Measurements from ENCODE around the gene GRN.
"Not testable (repeated sequence)": the region's sequence is repeated elsewhere in the genome, so short reads cannot be mapped to it uniquely, and the experiment has no call there.

GRN gene

GRCh38 chr17:44322236-44322895 is 22.7 kb upstream of the GRN start:
- no peak for DNase-seq

DNA sequence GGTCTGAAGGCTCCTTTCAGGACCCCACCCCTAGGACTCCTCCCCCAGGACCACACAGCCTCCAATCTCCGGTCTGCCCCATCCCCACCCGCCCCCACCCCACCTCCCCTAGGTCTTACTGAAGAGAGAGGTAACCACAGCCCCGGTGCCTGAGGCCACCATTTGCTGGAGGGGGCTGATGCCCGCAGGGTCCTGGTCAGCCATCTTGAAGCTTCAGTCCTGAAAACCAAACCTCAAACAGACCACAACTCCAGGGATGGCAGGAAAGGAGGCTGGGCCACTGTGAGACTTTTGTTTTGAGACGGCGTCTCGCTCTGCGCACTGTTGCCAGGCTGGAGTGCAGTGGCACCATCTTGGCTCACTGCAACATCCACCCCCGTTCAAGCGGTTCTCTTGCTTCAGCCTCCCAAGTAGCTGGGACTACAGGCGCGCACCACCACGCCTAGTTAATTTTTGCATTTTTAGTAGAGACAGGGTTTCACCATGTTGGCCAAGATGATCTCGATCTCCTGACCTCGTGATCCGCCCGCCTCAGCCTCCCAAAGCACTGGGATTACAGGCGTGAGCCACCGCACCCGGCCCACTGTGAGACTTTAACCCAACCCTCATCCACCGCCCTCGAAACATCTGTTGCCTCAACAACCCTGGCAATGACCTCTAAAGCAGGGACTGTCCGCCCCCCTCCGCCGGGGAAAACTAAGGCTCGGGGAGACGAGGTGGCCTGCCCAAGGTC is 21.6 kb upstream of the GRN start:
- no peak for DNase-seq

GRCh38 chr17:44324092-44324570 is 21.0 kb upstream of the GRN start:
- no peak for DNase-seq

DNA sequence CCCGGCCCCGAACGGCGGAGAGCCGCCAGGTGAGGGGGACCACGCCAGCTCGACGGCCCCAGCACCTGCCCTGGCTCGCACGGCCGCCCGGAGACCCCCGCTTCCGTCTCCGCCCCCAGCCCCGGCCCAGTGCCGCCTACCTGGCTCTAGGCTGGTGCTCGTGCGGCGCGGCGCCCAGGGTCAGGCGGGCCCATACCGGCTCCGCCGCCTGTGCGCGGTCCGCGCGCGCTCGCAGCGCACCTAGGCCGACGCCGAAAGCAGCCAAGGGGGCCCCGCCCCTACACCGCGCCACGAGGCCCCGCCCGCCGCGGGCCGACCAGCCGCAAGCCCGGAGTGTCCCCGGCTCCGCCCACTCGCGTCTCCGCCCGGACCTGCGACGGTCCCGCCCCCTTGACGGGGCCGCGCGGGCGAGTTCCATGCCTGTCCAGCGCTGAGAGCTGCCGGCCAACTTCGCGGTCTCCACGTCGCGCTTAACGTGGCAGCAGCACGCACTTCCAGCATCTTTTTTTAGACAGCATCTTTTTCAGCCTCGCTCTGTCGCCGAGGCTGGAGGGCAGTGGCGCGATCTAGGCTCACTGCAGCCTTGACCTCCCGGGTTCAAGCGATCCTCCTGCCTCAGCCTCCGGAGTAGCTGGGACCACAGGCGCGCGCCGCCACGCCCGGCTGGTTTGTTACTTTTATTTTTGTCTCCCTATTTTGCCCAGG is 20.4 kb upstream of the GRN start, which contains the start of gene SLC25A39:
Gene SLC25A39 (minus strand): TSS at position 253 of the 705 bp plus-strand sequence. CDS start 1,261 bp downstream, outside the sequence.
- peak; percentile 62 for DNase-seq

DNA sequence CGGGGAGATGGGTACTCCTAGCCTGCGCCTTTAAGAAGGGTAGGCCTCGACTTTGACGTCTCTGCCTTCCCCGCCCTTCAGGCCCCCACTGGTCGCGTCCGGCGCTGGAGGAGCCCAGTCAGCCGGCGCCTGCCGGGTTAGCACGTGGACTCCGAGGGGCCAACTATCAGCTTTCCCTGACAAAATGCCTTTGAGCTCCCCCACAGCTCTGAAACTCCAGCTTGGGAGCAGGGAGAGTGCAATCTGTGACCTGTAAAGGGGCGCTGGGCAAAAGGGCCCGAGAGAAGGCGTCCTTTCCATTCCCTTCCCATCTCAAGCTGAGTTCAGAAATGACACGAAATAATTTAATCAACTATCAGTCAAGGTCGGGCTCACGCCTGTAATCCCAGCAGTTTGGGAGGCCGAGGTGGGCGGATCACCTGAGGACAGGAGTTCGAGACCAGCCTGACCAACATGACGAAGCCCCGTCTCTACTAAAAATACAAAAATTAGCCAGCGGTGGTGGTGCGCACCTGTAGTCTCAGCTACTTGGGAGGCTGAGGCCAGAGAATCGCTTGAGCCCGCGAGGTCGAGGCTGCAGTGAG is 18.1 kb upstream of the GRN start:
- DNase-seq: peak; percentile 88

DNA sequence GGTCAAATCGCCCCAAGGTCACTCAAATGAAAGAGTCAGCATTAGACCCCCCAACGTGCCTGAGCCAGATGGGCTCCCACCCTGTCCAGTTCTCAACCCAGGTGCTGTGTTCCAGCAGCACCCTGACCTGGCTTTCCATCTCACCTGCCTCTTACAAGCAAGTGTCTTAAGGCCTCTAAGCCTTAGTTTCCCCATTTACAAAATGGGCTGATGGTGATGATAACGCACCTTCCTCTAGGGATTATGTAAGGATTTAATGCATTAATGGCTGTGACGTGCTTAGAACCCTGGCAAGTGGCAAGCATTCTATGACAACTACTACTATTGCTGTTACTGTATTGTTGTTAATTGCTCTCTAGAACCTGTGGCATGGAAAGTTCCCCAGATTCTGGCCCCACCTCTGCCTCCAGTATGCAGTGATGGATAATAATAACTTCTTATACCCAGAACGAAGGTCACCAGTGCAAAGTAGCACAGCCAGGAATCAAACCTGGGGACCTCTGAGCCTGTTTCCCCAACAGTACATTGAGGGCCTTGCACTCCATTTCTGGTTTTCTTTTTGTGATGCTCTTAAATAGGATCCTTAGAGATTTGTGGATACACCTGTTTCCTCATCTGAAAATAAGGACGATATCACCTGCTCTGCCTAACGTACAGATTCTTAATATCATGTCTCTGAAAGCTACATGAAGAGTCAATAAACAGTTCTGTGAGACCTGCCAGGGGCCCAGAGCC is 17.2 kb upstream of the GRN start:
- DNase-seq: no peak

DNA sequence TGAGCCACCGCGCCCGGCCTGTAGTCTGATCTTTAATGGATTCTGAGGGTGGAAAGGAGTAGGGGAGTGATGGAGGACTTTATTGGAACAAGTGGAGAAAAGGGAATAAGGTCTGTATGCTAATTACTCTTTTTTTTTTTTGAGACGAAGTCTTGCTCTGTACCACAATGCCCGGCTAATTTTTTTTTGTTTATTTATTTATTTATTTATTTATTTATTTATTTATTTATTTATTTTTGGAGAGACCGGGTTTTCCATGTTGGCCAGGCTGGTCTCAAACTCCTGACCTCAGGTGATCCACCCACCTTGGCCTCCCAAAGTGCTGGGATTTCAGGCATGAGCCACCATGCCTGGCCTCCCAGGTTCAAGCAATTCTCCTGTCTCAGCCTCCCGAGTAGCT is 15.6 kb upstream of the GRN start:
- not testable (repeated sequence) for DNase-seq

- DNase-seq: not testable (repeated sequence)
Observed at GRCh38 chr17:44330263-44330662, 14.8 kb upstream of the GRN start.

GRCh38 chr17:44331249-44331760 is 13.8 kb upstream of the GRN start:
- DNase-seq: peak; percentile 37

DNA sequence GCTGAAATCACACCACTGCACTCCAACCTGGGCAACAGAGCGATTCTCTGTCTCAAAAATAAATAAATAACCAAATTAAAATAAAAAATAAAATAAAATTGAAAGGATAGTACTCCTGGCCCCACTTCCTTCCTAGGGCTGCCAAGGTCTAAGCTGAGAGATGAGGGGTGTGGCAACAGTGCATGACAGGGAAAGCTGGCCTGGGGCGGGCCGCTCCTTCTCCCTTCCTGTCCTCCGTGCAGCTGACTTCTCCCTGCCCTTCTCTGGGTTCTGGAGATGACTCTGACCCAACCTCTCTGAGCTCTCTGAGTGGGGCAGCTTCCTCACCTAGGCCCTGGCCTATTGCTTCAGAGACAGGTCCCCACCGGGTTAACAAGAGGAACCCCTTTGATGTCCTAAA is 11.7 kb upstream of the GRN start:
- peak; percentile 2 for DNase-seq

- DNase-seq: no peak
Observed at GRCh38 chr17:44334315-44334714, 10.8 kb upstream of the GRN start.

DNA sequence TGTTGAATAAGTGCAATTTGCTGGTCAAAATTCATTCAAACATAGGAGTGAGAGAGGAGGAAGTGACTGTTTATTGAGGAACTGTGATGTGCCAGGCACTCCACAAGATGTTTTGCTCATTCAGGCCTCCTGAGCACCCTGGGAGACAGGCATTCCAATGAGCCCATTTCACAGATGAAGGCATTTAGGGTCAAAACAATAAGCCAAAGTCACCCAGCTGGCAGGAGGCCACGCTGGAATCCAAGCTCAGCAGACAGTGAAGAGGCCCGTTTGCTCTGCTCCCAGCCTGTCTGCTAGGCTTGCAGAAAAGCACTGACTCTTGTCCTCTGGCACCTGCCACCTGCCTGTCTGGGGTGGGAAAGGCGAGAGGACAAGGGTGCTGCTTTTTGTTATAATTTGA is 10.4 kb upstream of the GRN start:
- peak; percentile 9 for DNase-seq

- no peak for DNase-seq
Observed at GRCh38 chr17:44335564-44335963, 9.5 kb upstream of the GRN start.

DNA sequence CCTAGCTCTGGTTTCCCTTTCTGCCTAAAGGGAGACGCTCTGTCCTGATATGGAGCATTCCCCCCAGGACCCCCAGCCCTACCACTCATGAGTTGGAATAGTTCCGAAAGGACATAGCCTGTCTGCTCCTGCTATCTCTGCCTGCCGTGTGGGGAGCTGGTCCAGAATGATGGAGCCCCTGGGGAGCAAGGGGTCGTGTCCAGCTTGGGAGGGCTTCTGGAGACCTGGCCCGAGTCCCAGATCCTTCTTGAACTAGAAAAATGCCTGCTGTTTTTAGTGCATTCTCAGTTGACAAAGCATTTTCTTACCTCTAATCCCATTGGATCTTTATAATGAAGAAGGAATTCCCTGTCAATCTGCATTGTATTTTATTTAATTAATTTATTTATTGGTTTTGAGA is 9.1 kb upstream of the GRN start:
- DNase-seq: no peak

- no peak for DNase-seq
Observed at GRCh38 chr17:44338702-44339101, 6.4 kb upstream of the GRN start.

DNA sequence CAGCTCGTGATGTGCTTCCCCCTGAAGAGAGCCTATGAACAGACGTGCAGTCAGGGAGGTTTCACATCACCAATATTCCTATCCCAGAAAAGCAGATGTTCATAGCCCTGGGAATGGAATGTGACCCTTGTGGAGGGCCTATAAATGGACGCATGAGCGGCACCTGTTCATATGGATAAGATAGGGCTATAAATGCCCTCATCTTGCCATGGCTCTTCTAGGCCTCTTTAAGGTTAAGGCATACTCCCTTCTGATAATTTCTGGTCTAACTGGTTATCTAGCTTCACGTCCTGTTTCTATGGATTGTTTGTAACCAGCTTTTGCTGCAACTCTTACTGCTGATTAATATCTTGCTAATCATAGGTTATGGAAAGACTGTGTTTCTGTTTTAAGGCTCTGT is 4.5 kb upstream of the GRN start:
- DNase-seq: not testable (repeated sequence)

- no peak for DNase-seq
Observed at GRCh38 chr17:44343510-44344209, 1.4 kb upstream of the GRN start.

- peak; percentile 26 for DNase-seq
Observed at GRCh38 chr17:44345454-44346026, 438 bp downstream of the GRN start.

GRCh38 chr17:44346064-44346844 is 1.2 kb downstream of the GRN start:
- no peak for DNase-seq

All from GF-D8 (cell line).